NCI-H2196 treated with DMSO at 0.1 percent for 48 hours (cell line): ENCODE results near the gene EGR2.

Experiments
- DNase-seq: peaks from one replicate; lab custom pipeline; 2025; ENCODE audit not compliant: unreplicated experiment; lab: John Stamatoyannopoulos, UW

Gene EGR2

GRCh38 chr10:62816331-62817120, at the start of gene EGR2:
EGR2 (minus strand) TSS chr10:62816366; CDS start chr10:62816029, 337 bp downstream.
- peak; percentile 52 for DNase-seq

- no peak for DNase-seq
These were observed 46.3 kb upstream of the EGR2 start for GRCh38 chr10:62862447-62862846.

GRCh38 chr10:62861507-62861906, 45.3 kb upstream of the EGR2 start:
- DNase-seq: no peak

- DNase-seq: no peak
These were observed 44.8 kb upstream of the EGR2 start for GRCh38 chr10:62860946-62861345.

GRCh38 chr10:62858364-62858763, 42.2 kb upstream of the EGR2 start:
- DNase-seq: no peak

GRCh38 chr10:62856021-62856420, 39.9 kb upstream of the EGR2 start:
- no peak for DNase-seq

GRCh38 chr10:62853710-62854109, 37.5 kb upstream of the EGR2 start:
- DNase-seq: no peak

GRCh38 chr10:62852961-62853702, 37.0 kb upstream of the EGR2 start:
- no peak for DNase-seq

GRCh38 chr10:62851442-62851841, 35.3 kb upstream of the EGR2 start:
- no peak for DNase-seq

- no peak for DNase-seq
These were observed 34.5 kb upstream of the EGR2 start for GRCh38 chr10:62850646-62851045.

GRCh38 chr10:62847433-62847832, 31.3 kb upstream of the EGR2 start:
- DNase-seq: no peak

GRCh38 chr10:62844280-62845011, 28.3 kb upstream of the EGR2 start:
- no peak for DNase-seq

GRCh38 chr10:62843600-62843999, 27.4 kb upstream of the EGR2 start:
- no peak for DNase-seq

- DNase-seq: no peak
These were observed 26.8 kb upstream of the EGR2 start for GRCh38 chr10:62842983-62843382.

- no peak for DNase-seq
These were observed 23.4 kb upstream of the EGR2 start for GRCh38 chr10:62839590-62839989.

GRCh38 chr10:62831346-62831745, 15.2 kb upstream of the EGR2 start:
- no peak for DNase-seq

GRCh38 chr10:62830679-62831078, 14.5 kb upstream of the EGR2 start:
- no peak for DNase-seq

- DNase-seq: no peak
These were observed 13.5 kb upstream of the EGR2 start for GRCh38 chr10:62829622-62830021.

GRCh38 chr10:62826273-62826672, 10.1 kb upstream of the EGR2 start:
- no peak for DNase-seq

GRCh38 chr10:62820586-62820985, 4.4 kb upstream of the EGR2 start:
- no peak for DNase-seq

- DNase-seq: no peak
These were observed 3.2 kb upstream of the EGR2 start for GRCh38 chr10:62819141-62819920.
